ENCODE measurements around the gene DHRS7C.

- TF ChIP-seq, protein P1, sequence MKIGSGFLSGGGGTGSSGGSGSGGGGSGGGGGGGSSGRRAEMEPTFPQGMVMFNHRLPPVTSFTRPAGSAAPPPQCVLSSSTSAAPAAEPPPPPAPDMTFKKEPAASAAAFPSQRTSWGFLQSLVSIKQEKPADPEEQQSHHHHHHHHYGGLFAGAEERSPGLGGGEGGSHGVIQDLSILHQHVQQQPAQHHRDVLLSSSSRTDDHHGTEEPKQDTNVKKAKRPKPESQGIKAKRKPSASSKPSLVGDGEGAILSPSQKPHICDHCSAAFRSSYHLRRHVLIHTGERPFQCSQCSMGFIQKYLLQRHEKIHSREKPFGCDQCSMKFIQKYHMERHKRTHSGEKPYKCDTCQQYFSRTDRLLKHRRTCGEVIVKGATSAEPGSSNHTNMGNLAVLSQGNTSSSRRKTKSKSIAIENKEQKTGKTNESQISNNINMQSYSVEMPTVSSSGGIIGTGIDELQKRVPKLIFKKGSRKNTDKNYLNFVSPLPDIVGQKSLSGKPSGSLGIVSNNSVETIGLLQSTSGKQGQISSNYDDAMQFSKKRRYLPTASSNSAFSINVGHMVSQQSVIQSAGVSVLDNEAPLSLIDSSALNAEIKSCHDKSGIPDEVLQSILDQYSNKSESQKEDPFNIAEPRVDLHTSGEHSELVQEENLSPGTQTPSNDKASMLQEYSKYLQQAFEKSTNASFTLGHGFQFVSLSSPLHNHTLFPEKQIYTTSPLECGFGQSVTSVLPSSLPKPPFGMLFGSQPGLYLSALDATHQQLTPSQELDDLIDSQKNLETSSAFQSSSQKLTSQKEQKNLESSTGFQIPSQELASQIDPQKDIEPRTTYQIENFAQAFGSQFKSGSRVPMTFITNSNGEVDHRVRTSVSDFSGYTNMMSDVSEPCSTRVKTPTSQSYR (CRISPR knock-in tag; IDR thresholded peaks at IDR 0.05), result no peak
- TF ChIP-seq TCF7 (CRISPR knock-in tag; IDR thresholded peaks at IDR 0.05; ENCODE audit: low read depth), result no peak
- no peak for TF ChIP-seq FOXP1 (CRISPR knock-in tag; IDR thresholded peaks at IDR 0.05; ENCODE audit: borderline replicate concordance)
- TF ChIP-seq FOXK1 (CRISPR knock-in tag; IDR thresholded peaks at IDR 0.05), result no peak
- TF ChIP-seq, protein P2, sequence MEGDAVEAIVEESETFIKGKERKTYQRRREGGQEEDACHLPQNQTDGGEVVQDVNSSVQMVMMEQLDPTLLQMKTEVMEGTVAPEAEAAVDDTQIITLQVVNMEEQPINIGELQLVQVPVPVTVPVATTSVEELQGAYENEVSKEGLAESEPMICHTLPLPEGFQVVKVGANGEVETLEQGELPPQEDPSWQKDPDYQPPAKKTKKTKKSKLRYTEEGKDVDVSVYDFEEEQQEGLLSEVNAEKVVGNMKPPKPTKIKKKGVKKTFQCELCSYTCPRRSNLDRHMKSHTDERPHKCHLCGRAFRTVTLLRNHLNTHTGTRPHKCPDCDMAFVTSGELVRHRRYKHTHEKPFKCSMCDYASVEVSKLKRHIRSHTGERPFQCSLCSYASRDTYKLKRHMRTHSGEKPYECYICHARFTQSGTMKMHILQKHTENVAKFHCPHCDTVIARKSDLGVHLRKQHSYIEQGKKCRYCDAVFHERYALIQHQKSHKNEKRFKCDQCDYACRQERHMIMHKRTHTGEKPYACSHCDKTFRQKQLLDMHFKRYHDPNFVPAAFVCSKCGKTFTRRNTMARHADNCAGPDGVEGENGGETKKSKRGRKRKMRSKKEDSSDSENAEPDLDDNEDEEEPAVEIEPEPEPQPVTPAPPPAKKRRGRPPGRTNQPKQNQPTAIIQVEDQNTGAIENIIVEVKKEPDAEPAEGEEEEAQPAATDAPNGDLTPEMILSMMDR (IDR thresholded peaks at IDR 0.05), result no peak
- TF ChIP-seq TP53 (CRISPR knock-in tag; IDR thresholded peaks at IDR 0.05), result no peak
These were observed 7.3 kb upstream of the DHRS7C start for GRCh38 chr17:9798724-9799123.

Measured in WTC11 (cell line).